ENCODE data around the gene MYO1H. TPM values are rescaled to one million over a fixed set of nuclear protein-coding genes. Genes with fewer than 3 reads are reported as not detected.
"Not testable (repeated sequence)": the region's sequence is repeated elsewhere in the genome, so short reads cannot be mapped to it uniquely, and the experiment has no call there.

The MYO1H gene
- not detected in 2 replicates for total RNA-seq (2014; rRNA removed; shearing (Covaris generic))

GRCh38 chr12:109347589-109347988 is at the start of gene MYO1H:
TSS of gene MYO1H (plus strand) at chr12:109347900. CDS start at chr12:109347961, 61 bp downstream.
- no peak for DNase-seq (ENCODE audit: low read depth)

GRCh38 chr12:109299849-109300248 is 47.9 kb upstream of the MYO1H start:
- no peak for DNase-seq (ENCODE audit: low read depth)

GRCh38 chr12:109301643-109302168 is 46.0 kb upstream of the MYO1H start:
- no peak for DNase-seq (ENCODE audit: low read depth)

GRCh38 chr12:109302358-109302757 is 45.3 kb upstream of the MYO1H start:
- DNase-seq (ENCODE audit: low read depth), result no peak

GRCh38 chr12:109302770-109303169 is 44.9 kb upstream of the MYO1H start:
- no peak for DNase-seq (ENCODE audit: low read depth)

- DNase-seq (ENCODE audit: low read depth), result no peak
Measured at GRCh38 chr12:109304485-109304884, 43.2 kb upstream of the MYO1H start.

- no peak for DNase-seq (ENCODE audit: low read depth)
Measured at GRCh38 chr12:109305547-109305946, 42.2 kb upstream of the MYO1H start.

- DNase-seq (ENCODE audit: low read depth), result peak; percentile 28
Measured at GRCh38 chr12:109307051-109307450, 40.6 kb upstream of the MYO1H start.

- peak; percentile 15 for DNase-seq (ENCODE audit: low read depth)
Measured at GRCh38 chr12:109308534-109309380, 38.9 kb upstream of the MYO1H start, which contains the start of gene FOXN4. TSS of gene FOXN4 (minus strand) at chr12:109309284. CDS start at chr12:109308321, 963 bp downstream.

- peak; percentile 16 for DNase-seq (ENCODE audit: low read depth)
Measured at GRCh38 chr12:109309381-109310246, 38.1 kb upstream of the MYO1H start.

- peak; percentile 20 for DNase-seq (ENCODE audit: low read depth)
Measured at GRCh38 chr12:109310247-109311125, 37.2 kb upstream of the MYO1H start.

- not testable (repeated sequence) for DNase-seq (ENCODE audit: low read depth)
Measured at GRCh38 chr12:109321294-109321693, 26.4 kb upstream of the MYO1H start.

GRCh38 chr12:109329003-109329402 is 18.7 kb upstream of the MYO1H start:
- no peak for DNase-seq (ENCODE audit: low read depth)

GRCh38 chr12:109329686-109330085 is 18.0 kb upstream of the MYO1H start:
- DNase-seq (ENCODE audit: low read depth), result no peak

GRCh38 chr12:109330282-109331230 is 17.1 kb upstream of the MYO1H start:
- DNase-seq (ENCODE audit: low read depth), result no peak

- no peak for DNase-seq (ENCODE audit: low read depth)
Measured at GRCh38 chr12:109331301-109331952, 16.3 kb upstream of the MYO1H start.

GRCh38 chr12:109334887-109335286 is 12.8 kb upstream of the MYO1H start:
- no peak for DNase-seq (ENCODE audit: low read depth)

- DNase-seq (ENCODE audit: low read depth), result no peak
Measured at GRCh38 chr12:109336593-109336992, 11.1 kb upstream of the MYO1H start.

- no peak for DNase-seq (ENCODE audit: low read depth)
Measured at GRCh38 chr12:109343677-109344076, 4.0 kb upstream of the MYO1H start.
